Brain microvascular endothelial cell (primary cell): ENCODE data around the gene MEAK7.
A peak's percentile ranks its signal among the peaks of the same experiment; 100 is the strongest.

ENCODE experiments used
- DNase-seq: peaks from one replicate; pipeline ENCODE4 v3.0.0-alpha.2; 2020
- H3K27ac ChIP-seq: fragments of 250-450 bp; sonication (Bioruptor Pico); 2 replicates; pipeline ENCODE4 v1.5.1; 2020; ENCODE audit warnings: mild to moderate bottlenecking, moderate library complexity
- H3K27me3 ChIP-seq: fragments of 250-450 bp; sonication (Bioruptor Pico); replicated peaks from 2 replicates; pipeline ENCODE4 v1.5.1; 2020; ENCODE audit warnings: mild to moderate bottlenecking
- H3K36me3 ChIP-seq: fragments of 250-450 bp; sonication (Bioruptor Pico); replicated peaks from 2 replicates; pipeline ENCODE4 v1.5.1; 2020; ENCODE audit warnings: mild to moderate bottlenecking
- H3K4me3 ChIP-seq: 2 replicates; pipeline ENCODE4 v1.5.1; 2011; ENCODE audit warnings: low read depth, mild to moderate bottlenecking, control low read depth, low read length, moderate library complexity
- in situ Hi-C: cut with HindIII; loops from 2 replicates; pipeline ENCODE4 v1.10.0; 2017; ENCODE audit warnings: low sequenced_read_pairs, low pct_ligation_motif_present
- TF ChIP-seq, protein P1 (sequence below): IDR thresholded peaks from 2 replicates; pipeline ENCODE4 v1.5.1; 2011; ENCODE audit warnings: low read depth, mild to moderate bottlenecking, moderate library complexity, low read length, control low read depth, inconsistent platforms; ENCODE audit errors: missing control alignments

The MEAK7 gene

DNA sequence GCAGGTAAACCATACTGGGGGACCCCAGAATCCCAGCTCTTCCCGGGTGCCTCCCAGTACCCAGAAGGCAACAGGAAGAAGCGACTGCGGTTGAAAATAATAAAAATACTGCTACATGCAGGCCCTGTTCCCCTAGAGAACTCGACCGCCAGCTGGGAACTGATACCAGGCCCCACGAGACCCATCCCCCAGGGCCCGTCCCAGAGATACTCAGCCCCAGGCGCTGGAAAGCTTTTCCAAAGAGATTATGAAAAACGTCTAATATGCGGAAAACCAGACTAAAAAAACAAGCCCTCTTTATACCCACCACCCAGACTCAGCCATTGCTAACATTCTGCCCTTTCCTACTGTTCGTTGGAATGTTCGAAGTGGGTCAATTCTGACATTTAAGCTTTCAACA is 12.9 kb upstream of the MEAK7 start:
- TF ChIP-seq, protein P1, sequence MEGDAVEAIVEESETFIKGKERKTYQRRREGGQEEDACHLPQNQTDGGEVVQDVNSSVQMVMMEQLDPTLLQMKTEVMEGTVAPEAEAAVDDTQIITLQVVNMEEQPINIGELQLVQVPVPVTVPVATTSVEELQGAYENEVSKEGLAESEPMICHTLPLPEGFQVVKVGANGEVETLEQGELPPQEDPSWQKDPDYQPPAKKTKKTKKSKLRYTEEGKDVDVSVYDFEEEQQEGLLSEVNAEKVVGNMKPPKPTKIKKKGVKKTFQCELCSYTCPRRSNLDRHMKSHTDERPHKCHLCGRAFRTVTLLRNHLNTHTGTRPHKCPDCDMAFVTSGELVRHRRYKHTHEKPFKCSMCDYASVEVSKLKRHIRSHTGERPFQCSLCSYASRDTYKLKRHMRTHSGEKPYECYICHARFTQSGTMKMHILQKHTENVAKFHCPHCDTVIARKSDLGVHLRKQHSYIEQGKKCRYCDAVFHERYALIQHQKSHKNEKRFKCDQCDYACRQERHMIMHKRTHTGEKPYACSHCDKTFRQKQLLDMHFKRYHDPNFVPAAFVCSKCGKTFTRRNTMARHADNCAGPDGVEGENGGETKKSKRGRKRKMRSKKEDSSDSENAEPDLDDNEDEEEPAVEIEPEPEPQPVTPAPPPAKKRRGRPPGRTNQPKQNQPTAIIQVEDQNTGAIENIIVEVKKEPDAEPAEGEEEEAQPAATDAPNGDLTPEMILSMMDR, result no peak
- no peaks in the 10 kb centered on the region for H3K27me3 ChIP-seq
- no peak overlapping the region for H3K27ac ChIP-seq
- no peak for DNase-seq
- no peaks in the 10 kb centered on the region for H3K36me3 ChIP-seq
- H3K4me3 ChIP-seq, result no peak overlapping the region
- in situ Hi-C loops, result no loop called here

DNA sequence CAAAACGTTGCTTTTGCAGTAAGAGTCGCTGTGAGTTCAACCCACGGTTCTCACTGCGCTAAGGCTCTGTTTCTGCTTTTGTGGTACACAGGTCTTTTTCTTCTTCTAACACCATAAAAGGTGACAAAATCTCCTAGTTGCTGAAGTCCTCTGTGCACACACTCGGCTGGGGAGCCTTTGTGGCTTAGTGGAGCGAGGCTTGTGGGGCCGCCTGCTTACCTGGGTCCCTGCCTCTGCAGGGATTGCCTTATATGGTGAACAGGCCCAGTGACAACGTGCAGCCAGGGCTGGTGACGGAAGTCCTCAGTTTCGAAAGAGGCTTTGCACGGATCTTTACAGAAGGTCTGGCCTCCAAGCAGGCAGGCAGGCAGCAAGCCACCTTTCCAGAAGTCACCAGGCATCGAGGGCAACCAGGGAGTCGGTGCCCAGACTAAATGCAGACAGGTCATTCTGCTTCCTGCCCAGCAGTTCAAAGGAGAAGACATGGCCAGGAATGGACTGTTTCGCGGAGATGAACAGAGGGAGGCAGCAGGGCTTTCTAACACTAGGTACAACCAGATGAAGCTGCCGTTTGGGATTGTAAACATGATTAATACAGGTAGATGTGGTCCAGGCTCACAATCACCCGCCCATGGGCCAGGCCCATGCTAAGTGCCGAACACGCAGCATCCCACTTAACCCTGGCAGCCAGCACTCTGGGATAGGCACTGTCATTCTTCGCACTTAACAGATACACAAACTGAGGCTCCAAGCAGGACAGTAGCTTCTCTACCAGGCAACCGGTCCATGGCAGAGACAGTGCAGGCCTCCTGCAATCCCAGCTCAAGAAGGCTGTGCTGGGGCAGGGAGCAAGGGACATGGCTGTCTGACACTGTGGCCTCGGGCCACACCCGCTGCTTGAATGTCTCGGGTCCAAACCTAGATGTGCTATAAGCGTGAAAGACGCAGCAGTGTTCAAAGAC is 10.7 kb upstream of the MEAK7 start:
- Histone ChIP-seq H3K27ac (no peak overlapping the region), H3K27me3 (no peaks in the 10 kb centered on the region), H3K36me3 (no peaks in the 10 kb centered on the region), H3K4me3 (no peak overlapping the region)
- TF ChIP-seq, protein P1, result no peak
- no peak for DNase-seq
- in situ Hi-C loops, result no loop called here

DNA sequence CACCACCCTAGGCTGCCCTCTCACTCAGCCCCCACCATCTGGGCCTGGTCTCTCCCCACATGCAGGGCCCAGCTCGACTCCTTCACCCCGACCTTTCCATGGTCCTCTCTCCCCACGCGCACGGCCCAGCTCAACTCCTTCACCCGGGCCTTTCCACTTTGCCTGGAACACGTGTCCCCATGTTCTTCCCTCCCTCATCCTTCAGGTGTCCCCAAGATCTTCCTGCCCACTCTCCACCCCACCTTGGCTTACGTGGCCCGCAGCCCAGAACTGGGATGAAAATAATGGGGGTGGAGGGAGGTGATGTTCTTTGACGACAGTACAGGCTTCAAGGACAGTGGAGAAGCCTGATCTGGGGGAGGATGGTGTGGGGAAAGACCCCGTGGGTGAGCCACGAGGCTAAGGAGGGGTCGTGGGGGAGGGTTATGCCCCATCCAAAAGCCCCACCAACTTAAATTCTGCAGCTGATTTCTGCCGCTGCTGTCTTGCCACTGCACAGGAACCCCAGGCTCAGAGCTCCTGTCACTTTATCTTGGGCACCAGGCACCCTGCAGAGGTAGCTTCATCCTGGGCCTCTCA is 9.9 kb upstream of the MEAK7 start:
- TF ChIP-seq, protein P1, result no peak
- H3K4me3 ChIP-seq, result no peak overlapping the region

DNA sequence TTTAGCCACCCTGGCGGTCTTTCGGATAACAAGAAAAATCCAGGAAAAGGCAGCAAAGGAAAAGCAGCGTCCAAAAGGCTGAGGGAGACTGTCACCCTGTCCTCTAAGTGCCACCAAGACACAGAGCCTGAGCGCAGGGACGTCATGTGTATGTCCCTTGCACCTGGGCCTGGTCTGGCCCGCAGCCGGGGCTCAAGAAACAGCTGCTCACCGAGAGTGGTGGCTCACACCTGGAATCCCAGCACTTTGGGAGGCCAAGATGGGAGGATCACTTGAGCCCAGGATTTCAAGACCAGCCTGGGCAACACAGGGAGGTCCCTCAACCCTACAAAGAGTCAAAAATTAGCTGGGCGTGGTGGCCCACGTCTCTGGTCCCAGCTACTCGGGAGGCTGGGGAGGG is 9.2 kb upstream of the MEAK7 start:
- in situ Hi-C loops, result no loop called here
- Histone ChIP-seq H3K27ac (peak overlapping the region; percentile 19), H3K36me3 (no peaks in the 10 kb centered on the region), H3K4me3 (no peak overlapping the region), H3K27me3 (no peaks in the 10 kb centered on the region)
- DNase-seq, result no peak
- TF ChIP-seq, protein P1, result no peak

More for the DNA sequence above, 9.9 kb upstream of the MEAK7 start:
- Histone ChIP-seq H3K27ac (no peak overlapping the region), H3K36me3 (no peaks in the 10 kb centered on the region), H3K27me3 (no peaks in the 10 kb centered on the region)
- no peak for DNase-seq
- in situ Hi-C loops, result no loop called here

DNA sequence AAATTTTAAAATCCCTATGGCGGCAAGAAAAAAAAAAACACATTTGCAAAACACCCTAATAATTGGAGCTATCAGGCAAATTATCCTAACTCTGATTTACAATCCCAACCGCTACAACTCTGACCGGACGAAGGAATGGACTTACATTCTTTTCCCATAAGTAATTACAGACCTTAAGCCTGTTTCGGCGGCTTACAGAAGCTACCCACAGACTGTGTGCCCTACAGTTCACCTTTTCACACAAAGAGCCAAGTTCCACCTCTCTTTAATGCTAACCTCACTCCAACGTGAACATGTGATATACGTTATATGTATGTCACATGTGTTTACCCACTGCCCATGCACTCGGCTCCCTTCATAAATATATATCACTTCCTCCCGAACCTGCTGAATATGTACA is 8.7 kb upstream of the MEAK7 start:
- Histone ChIP-seq H3K27ac (peak overlapping the region; percentile 19), H3K27me3 (no peaks in the 10 kb centered on the region), H3K4me3 (no peak overlapping the region), H3K36me3 (no peaks in the 10 kb centered on the region)
- peak; percentile 77 for DNase-seq
- TF ChIP-seq, protein P1, result no peak
- in situ Hi-C loops, result no loop called here
